WERI-Rb-1 (cell line): Measurements from ENCODE around the gene COLQ.

ENCODE experiments used
- DNase-seq: peaks from one replicate; pipeline ENCODE4 v3.0.0-alpha.2; 2020
- H3K27ac ChIP-seq: fragments of 250-450 bp; sonication (Bioruptor Pico); 2 replicates; pipeline ENCODE4 v1.5.1; 2020; ENCODE audit warnings: mild to moderate bottlenecking, moderate library complexity
- H3K27me3 ChIP-seq: fragments of 250-450 bp; sonication (Bioruptor Pico); 2 replicates; pipeline ENCODE4 v1.5.1; 2021; ENCODE audit warnings: mild to moderate bottlenecking, low read depth, moderate library complexity; ENCODE audit not compliant: insufficient read depth, severe bottlenecking
- H3K36me3 ChIP-seq: fragments of 250-450 bp; sonication (Bioruptor Pico); 2 replicates; pipeline ENCODE4 v1.5.1; 2020; ENCODE audit warnings: mild to moderate bottlenecking, moderate library complexity
- H3K4me3 ChIP-seq: 2 replicates; pipeline ENCODE4 v1.5.1; 2011; ENCODE audit warnings: low read depth, mild to moderate bottlenecking, control low read depth, low read length
- H3K9me3 ChIP-seq: fragments of 250-450 bp; sonication (Bioruptor Pico); 2 replicates; pipeline ENCODE4 v1.5.1; 2021; ENCODE audit warnings: mild to moderate bottlenecking, moderate library complexity; ENCODE audit not compliant: severe bottlenecking
- CTCF ChIP-seq: IDR thresholded peaks from 2 replicates; pipeline ENCODE4 v1.5.1; 2011; ENCODE audit warnings: low read depth, mild to moderate bottlenecking, control low read depth, inconsistent platforms, low read length

COLQ gene

GRCh38 chr3:15452156-15452555 is 69.3 kb downstream of the COLQ start:
- H3K27ac ChIP-seq: no peak overlapping the region
- no peak overlapping the region for H3K4me3 ChIP-seq
- TF ChIP-seq CTCF: no peak
- H3K9me3 ChIP-seq: no peaks in the 10 kb centered on the region
- DNase-seq: no peak
- no peaks in the 10 kb centered on the region for H3K27me3 ChIP-seq
- no peaks in the 10 kb centered on the region for H3K36me3 ChIP-seq

GRCh38 chr3:15451216-15452113 is 70.0 kb downstream of the COLQ start:
- DNase-seq: no peak
- Histone ChIP-seq H3K9me3 (no peaks in the 10 kb centered on the region), H3K27me3 (no peaks in the 10 kb centered on the region), H3K27ac (no peak overlapping the region), H3K36me3 (no peaks in the 10 kb centered on the region), H3K4me3 (no peak overlapping the region)
- no peak for TF ChIP-seq CTCF

- no peak for DNase-seq
- no peaks in the 10 kb centered on the region for H3K9me3 ChIP-seq
- no peak for TF ChIP-seq CTCF
- H3K4me3 ChIP-seq: no peak overlapping the region
- no peaks in the 10 kb centered on the region for H3K27me3 ChIP-seq
- no peak overlapping the region for H3K27ac ChIP-seq
- H3K36me3 ChIP-seq: no peaks in the 10 kb centered on the region
Observed at GRCh38 chr3:15450438-15451215, 70.9 kb downstream of the COLQ start.

- DNase-seq: no peak
- no peaks in the 10 kb centered on the region for H3K27me3 ChIP-seq
- H3K27ac ChIP-seq: no peak overlapping the region
- no peak overlapping the region for H3K4me3 ChIP-seq
- no peak for TF ChIP-seq CTCF
- no peaks in the 10 kb centered on the region for H3K36me3 ChIP-seq
- H3K9me3 ChIP-seq: no peaks in the 10 kb centered on the region
Observed at GRCh38 chr3:15449489-15450224, 71.8 kb downstream of the COLQ start.

- H3K4me3 ChIP-seq: no peak overlapping the region
Observed at GRCh38 chr3:15443826-15444524, 77.5 kb downstream of the COLQ start.

More at GRCh38 chr3:15443826-15444524, 77.5 kb downstream of the COLQ start:
- no peak for TF ChIP-seq CTCF
- DNase-seq: no peak
- no peaks in the 10 kb centered on the region for H3K9me3 ChIP-seq
- H3K36me3 ChIP-seq: peaks cover 24% of the 10 kb centered on the region
- H3K27ac ChIP-seq: no peak overlapping the region
- H3K27me3 ChIP-seq: no peaks in the 10 kb centered on the region
